Mesenchymal stem cell (in vitro differentiated cells and primary cell): ENCODE data around the gene GRB2.
A peak's percentile ranks its signal among the peaks of the same experiment; 100 is the strongest.

Source experiments
- DNase-seq: peaks from one replicate; pipeline ENCODE4 v3.0.0-alpha.2; 2013
- H2AFZ ChIP-seq: one replicate; pipeline ENCODE4 v1.6.1; 2013; ENCODE audit warnings: low read depth, mild to moderate bottlenecking, control low read depth, inconsistent platforms, low read length, moderate library complexity
- H2AK5ac ChIP-seq: 2 replicates; pipeline ENCODE4 v1.6.1; 2013; ENCODE audit warnings: low read length, moderate library complexity, mild to moderate bottlenecking, inconsistent platforms; ENCODE audit not compliant: severe bottlenecking
- H2BK120ac ChIP-seq: one replicate; pipeline ENCODE4 v1.6.1; 2013; ENCODE audit warnings: low read depth, mild to moderate bottlenecking, inconsistent platforms, low read length, moderate library complexity
- H2BK12ac ChIP-seq, 2 experiments: one replicate each; pipeline ENCODE4 v1.6.1; 2013; ENCODE audit warnings: inconsistent platforms in 2 of 2, low read length in 2 of 2, mild to moderate bottlenecking in 2 of 2, moderate library complexity in 2 of 2, control low read depth in 1 of 2
- H2BK15ac ChIP-seq: one replicate; pipeline ENCODE4 v1.6.1; 2013; ENCODE audit warnings: mild to moderate bottlenecking, low read depth, inconsistent platforms; ENCODE audit not compliant: poor library complexity, severe bottlenecking
- H2BK5ac ChIP-seq: 2 replicates; pipeline ENCODE4 v1.6.1; 2013; ENCODE audit warnings: low read depth, mild to moderate bottlenecking, low read length, control low read depth, inconsistent platforms; ENCODE audit not compliant: poor library complexity, severe bottlenecking
- H3K14ac ChIP-seq, 2 experiments: one replicate each; pipeline ENCODE4 v1.6.1; 2013; ENCODE audit warnings: inconsistent platforms in 2 of 2, low read length in 2 of 2, control low read depth in 1 of 2, mild to moderate bottlenecking in 1 of 2, moderate library complexity in 1 of 2
- H3K18ac ChIP-seq, 2 experiments: one replicate each; pipeline ENCODE4 v1.6.1; 2013; ENCODE audit warnings: inconsistent platforms in 2 of 2, low read length in 2 of 2, control low read depth in 1 of 2, low read depth in 1 of 2, mild to moderate bottlenecking in 1 of 2
- H3K23ac ChIP-seq, 2 experiments: one replicate each; pipeline ENCODE4 v1.6.1; 2013; ENCODE audit warnings: inconsistent platforms in 2 of 2, low read length in 2 of 2, mild to moderate bottlenecking in 2 of 2, moderate library complexity in 2 of 2, control low read depth in 1 of 2
- H3K27ac ChIP-seq: 2 replicates; pipeline ENCODE4 v1.5.1; 2013; ENCODE audit warnings: mild to moderate bottlenecking, moderate library complexity, low read length, control low read depth, inconsistent platforms; ENCODE audit not compliant: poor library complexity, severe bottlenecking
- H3K27me3 ChIP-seq, 2 experiments: 2 replicates each; pipeline versions ENCODE4 v1.6.1 to v1.7.0; 2013; ENCODE audit warnings: low read length in 2 of 2, mild to moderate bottlenecking in 2 of 2, moderate library complexity in 2 of 2, control low read depth in 1 of 2, inconsistent platforms in 1 of 2; ENCODE audit not compliant: control insufficient read depth in 1 of 2, insufficient read depth in 1 of 2
- H3K36me3 ChIP-seq, 2 experiments: 2 replicates each; pipeline versions ENCODE4 v1.6.1 to v1.7.0; 2013; ENCODE audit warnings: low read length in 2 of 2, control low read depth in 1 of 2, inconsistent platforms in 1 of 2, low read depth in 1 of 2, mild to moderate bottlenecking in 1 of 2; ENCODE audit not compliant: insufficient read depth in 2 of 2, control insufficient read depth in 1 of 2
- H3K4ac ChIP-seq, 2 experiments: one replicate each; pipeline ENCODE4 v1.6.1; 2013; ENCODE audit warnings: inconsistent platforms in 2 of 2, low read length in 2 of 2, mild to moderate bottlenecking in 2 of 2, moderate library complexity in 2 of 2, control low read depth in 1 of 2, low read depth in 1 of 2
- H3K4me1 ChIP-seq: 2 replicates; pipeline ENCODE4 v1.6.1; 2013; ENCODE audit warnings: low read depth, low read length, control low read depth; ENCODE audit not compliant: control insufficient read depth, insufficient read depth
- H3K4me2 ChIP-seq: 2 replicates; pipeline ENCODE4 v1.6.1; 2013; ENCODE audit warnings: low read length, mild to moderate bottlenecking, inconsistent platforms; ENCODE audit not compliant: poor library complexity, severe bottlenecking
- H3K4me3 ChIP-seq, 2 experiments: 2 replicates each; pipeline versions ENCODE4 v1.5.1 to v1.7.0; 2013; ENCODE audit warnings: low read length in 2 of 2, mild to moderate bottlenecking in 2 of 2, control low read depth in 1 of 2, low read depth in 1 of 2; ENCODE audit not compliant: insufficient read depth in 1 of 2
- H3K79me1 ChIP-seq: replicated peaks from 2 replicates; pipeline ENCODE4 v1.6.1; 2013; ENCODE audit warnings: mild to moderate bottlenecking, control low read depth, low read length, inconsistent platforms; ENCODE audit not compliant: poor library complexity, severe bottlenecking
- H3K9ac ChIP-seq: 2 replicates; pipeline ENCODE4 v1.7.0; 2013; ENCODE audit warnings: mild to moderate bottlenecking, low read length, moderate library complexity
- H3K9me3 ChIP-seq: 2 replicates; pipeline ENCODE4 v1.7.0; 2013; ENCODE audit warnings: mild to moderate bottlenecking, low read length; ENCODE audit not compliant: control insufficient read depth
- H4K8ac ChIP-seq: one replicate; pipeline ENCODE4 v1.6.1; 2013; ENCODE audit warnings: inconsistent platforms, mild to moderate bottlenecking, low read length, moderate library complexity
- H4K91ac ChIP-seq: one replicate; pipeline ENCODE4 v1.6.1; 2013; ENCODE audit warnings: mild to moderate bottlenecking, low read length, inconsistent platforms
- WGBS: methylation state at CpG from one replicate; pipeline ENCODE4 v1.1.7; 2013; ENCODE audit warnings: mixed read lengths; 5-methylcytosine and 5-hydroxymethylcytosine counted together

Gene GRB2

DNA sequence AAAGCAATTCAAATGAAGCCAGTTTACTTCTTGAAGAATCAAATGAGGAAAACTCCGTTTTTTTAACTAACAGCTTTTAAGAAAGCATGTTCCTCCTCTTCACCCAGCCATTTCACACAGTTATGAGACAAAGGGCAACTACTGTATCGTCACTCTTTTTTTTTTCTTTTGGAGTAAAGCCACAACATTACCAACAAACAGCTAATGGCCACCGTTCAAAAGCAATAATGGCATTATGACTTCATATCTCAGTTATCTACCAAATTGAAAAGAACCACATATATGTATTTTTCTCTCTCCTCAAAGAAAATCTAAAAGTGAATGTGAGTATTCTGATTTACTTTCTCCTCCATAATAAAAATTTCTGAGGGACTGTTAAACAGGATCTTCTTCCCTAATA is 14.5 kb downstream of the GRB2 start:
- Histone ChIP-seq H2BK15ac (no peak overlapping the region), H3K79me1 (peaks cover 1% of the 10 kb centered on the region), H3K36me3 (peaks cover 10 to 13% of the 10 kb centered on the region in 2 experiments), H2BK5ac (no peak overlapping the region), H3K9ac (peak overlapping the region; percentile 76), H2AK5ac (no peak overlapping the region), H3K4me1 (peaks cover 7% of the 10 kb centered on the region), H3K4ac (no peak overlapping the region), H2BK12ac (no peak overlapping the region), H4K8ac (no peak overlapping the region), H3K27ac (no peak overlapping the region), H2AFZ (no peak overlapping the region), H3K14ac (no peak overlapping the region), H3K9me3 (no peaks in the 10 kb centered on the region), H2BK120ac (no peak overlapping the region), H3K4me2 (no peak overlapping the region), H3K18ac (no peak overlapping the region), H4K91ac (no peak overlapping the region), H3K4me3 (peak overlapping the region in 1 of 2 experiments; percentile 45), H3K23ac (no peak overlapping the region), H3K27me3 (no peaks in the 10 kb centered on the region)
- DNase-seq, result no peak
- 97% methylated on average over 3 of the region's 3 CpGs for WGBS

DNA sequence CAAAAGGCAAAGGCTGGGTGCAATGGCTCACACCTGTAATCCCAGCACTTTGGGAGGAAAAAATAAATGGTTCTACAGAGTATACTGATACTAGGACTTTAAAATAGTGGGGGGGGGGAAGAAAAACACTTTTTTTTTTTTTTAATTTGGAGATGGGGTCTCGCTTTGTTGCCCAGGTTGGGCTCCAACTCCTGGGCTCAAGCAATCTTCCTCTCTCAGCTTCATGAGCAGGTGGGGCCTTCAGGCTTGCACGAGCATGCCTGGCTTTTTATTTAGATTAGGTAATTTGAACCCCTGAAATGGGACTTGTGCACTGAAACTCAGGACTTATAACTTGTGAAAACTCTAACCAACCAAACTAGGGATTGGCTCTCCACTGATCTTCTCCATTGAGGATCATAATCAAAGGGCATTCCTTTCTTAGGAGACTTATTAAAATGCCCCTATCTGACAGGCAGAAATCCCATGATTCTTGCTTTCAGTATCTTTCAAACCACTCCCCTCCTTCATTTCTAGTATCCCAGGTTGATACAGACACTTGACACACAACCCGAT is 16.9 kb downstream of the GRB2 start:
- H3K18ac ChIP-seq, result no peak overlapping the region
- H3K27me3 ChIP-seq, result no peaks in the 10 kb centered on the region
- H2BK120ac ChIP-seq, result no peak overlapping the region
- H3K23ac ChIP-seq, result no peak overlapping the region
- no peak overlapping the region for H2BK5ac ChIP-seq
- DNase-seq, result no peak
- no peak overlapping the region for H2BK15ac ChIP-seq
- H2AFZ ChIP-seq, result no peak overlapping the region
- H3K4ac ChIP-seq, result no peak overlapping the region
- H3K27ac ChIP-seq, result no peak overlapping the region
- H3K14ac ChIP-seq, result no peak overlapping the region
- no peak overlapping the region for H2BK12ac ChIP-seq
- peaks cover 11% of the 10 kb centered on the region for H3K4me1 ChIP-seq
- H4K91ac ChIP-seq, result no peak overlapping the region
- H4K8ac ChIP-seq, result no peak overlapping the region
- no peaks in the 10 kb centered on the region for H3K9me3 ChIP-seq
- no peak overlapping the region for H3K4me2 ChIP-seq
- peaks cover 4% of the 10 kb centered on the region for H3K79me1 ChIP-seq
- no peak overlapping the region for H3K4me3 ChIP-seq
- 95% methylated on average over 3 of the region's 3 CpGs for WGBS
- no peak overlapping the region for H3K9ac ChIP-seq
- H2AK5ac ChIP-seq, result no peak overlapping the region
- H3K36me3 ChIP-seq, result peaks cover 10 to 13% of the 10 kb centered on the region in 2 experiments

DNA sequence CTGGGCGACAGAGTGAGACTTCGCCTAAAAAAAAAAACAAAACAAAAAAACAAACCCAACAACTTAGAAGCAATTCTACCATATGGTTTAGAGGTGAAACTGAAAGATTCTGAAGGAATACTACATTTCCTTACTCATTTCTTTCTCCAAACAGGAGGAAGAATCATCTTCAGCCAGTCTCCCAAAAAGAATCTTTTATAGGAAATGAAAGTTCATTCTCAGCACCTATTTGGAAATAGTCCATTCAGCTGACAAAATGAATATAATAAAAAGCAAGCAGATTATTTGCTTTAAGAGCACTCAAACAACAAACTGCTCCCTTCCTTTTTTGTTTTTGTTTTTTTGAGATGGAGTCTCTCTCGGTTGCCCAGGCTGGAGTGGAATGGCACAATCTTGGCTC is 17.7 kb downstream of the GRB2 start:
- no peak for DNase-seq

DNA sequence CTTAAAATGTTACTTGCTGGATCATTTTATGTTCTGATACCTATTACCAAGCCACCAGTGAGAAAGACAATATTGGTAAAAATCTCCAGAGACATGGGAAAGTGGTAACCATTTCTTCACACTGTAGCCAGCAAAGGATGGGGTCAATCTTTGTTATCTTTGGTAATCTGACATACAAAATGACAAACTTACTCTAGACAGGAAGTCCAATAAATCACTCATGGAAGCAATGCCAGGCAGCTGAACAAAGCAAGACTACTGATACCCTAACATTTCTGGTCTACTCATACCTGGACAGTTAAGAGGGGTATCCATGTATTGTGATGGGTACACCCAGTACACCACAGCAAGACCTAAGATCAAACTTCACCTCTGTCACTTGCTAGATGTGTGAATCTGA is 19.0 kb downstream of the GRB2 start:
- Histone ChIP-seq H3K27ac (no peak overlapping the region), H4K8ac (no peak overlapping the region), H3K14ac (no peak overlapping the region), H3K4me2 (no peak overlapping the region), H3K9ac (no peak overlapping the region), H2AK5ac (peak overlapping the region; percentile 82), H2AFZ (no peak overlapping the region), H3K18ac (no peak overlapping the region), H3K4me3 (no peak overlapping the region), H2BK120ac (no peak overlapping the region), H3K4ac (no peak overlapping the region), H3K79me1 (peaks cover 4% of the 10 kb centered on the region), H4K91ac (no peak overlapping the region), H3K23ac (no peak overlapping the region), H3K27me3 (no peaks in the 10 kb centered on the region), H3K4me1 (peaks cover 10% of the 10 kb centered on the region), H2BK5ac (no peak overlapping the region), H3K36me3 (peaks cover 10 to 13% of the 10 kb centered on the region in 2 experiments), H3K9me3 (no peaks in the 10 kb centered on the region), H2BK12ac (no peak overlapping the region), H2BK15ac (no peak overlapping the region)
- DNase-seq, result no peak

More for the DNA sequence above, 17.7 kb downstream of the GRB2 start:
- Histone ChIP-seq H3K4me3 (no peak overlapping the region), H2AK5ac (no peak overlapping the region), H3K18ac (no peak overlapping the region), H4K91ac (no peak overlapping the region), H3K27ac (no peak overlapping the region), H3K23ac (no peak overlapping the region), H3K14ac (no peak overlapping the region), H3K9ac (no peak overlapping the region), H3K4ac (no peak overlapping the region), H2BK15ac (no peak overlapping the region), H2AFZ (no peak overlapping the region), H3K27me3 (no peaks in the 10 kb centered on the region), H2BK12ac (no peak overlapping the region), H3K4me1 (peaks cover 11% of the 10 kb centered on the region), H2BK120ac (no peak overlapping the region), H3K36me3 (peaks cover 10 to 13% of the 10 kb centered on the region in 2 experiments), H3K79me1 (peaks cover 4% of the 10 kb centered on the region), H3K9me3 (no peaks in the 10 kb centered on the region), H4K8ac (no peak overlapping the region), H2BK5ac (no peak overlapping the region), H3K4me2 (no peak overlapping the region)
- WGBS, result 92% methylated on average over 1 of the region's 3 CpGs
